Measurements from ENCODE around the gene SLC25A29. TPM values are rescaled to one million over a fixed set of nuclear protein-coding genes. Genes with fewer than 3 reads are reported as not detected.

Gene SLC25A29
- total and polyA plus RNA-seq, 2 of the 13 experiments (the other 11 are each of a cell fraction or from before 2014, with no cell fraction given), result 12.2 to 17.2 TPM

DNA sequence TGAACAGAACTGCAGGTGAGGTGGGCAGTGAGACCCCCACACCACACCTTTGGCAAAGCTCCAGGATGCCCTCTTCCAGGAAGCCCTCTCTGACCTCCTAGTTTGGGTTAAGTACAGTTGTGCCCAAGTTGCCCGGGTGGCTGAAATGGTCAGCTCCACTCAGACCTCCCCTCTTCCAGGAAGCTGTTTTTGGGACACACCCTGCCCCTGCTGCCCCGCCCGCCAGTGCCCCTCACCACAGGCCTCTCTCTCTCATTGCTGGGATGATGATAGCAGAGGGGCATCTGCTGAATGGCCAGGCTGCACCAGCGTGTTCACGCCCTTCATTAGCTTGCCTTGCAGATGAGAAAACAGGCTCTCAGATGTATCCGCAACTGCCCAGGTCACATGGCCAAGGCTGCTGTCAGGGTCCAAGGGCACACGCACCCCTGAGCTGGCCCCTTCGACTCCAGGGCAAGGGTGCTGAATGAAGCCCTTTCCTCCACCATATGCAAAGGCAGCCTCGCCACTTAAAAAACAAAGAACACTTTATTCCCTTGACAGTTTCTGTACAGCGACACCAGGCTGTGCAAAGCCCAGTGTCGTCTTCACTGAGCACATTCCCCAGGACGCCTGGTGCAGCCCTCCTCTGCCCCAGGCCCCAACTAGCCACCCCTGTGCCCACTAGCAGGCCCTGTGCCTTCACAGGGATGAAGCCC, 15.5 kb downstream of the SLC25A29 start (continued):
- TF ChIP-seq, protein P1, sequence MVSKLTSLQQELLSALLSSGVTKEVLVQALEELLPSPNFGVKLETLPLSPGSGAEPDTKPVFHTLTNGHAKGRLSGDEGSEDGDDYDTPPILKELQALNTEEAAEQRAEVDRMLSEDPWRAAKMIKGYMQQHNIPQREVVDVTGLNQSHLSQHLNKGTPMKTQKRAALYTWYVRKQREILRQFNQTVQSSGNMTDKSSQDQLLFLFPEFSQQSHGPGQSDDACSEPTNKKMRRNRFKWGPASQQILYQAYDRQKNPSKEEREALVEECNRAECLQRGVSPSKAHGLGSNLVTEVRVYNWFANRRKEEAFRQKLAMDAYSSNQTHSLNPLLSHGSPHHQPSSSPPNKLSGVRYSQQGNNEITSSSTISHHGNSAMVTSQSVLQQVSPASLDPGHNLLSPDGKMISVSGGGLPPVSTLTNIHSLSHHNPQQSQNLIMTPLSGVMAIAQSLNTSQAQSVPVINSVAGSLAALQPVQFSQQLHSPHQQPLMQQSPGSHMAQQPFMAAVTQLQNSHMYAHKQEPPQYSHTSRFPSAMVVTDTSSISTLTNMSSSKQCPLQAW (CRISPR knock-in tag; IDR thresholded peaks at IDR 0.05), result peak; percentile 65; the same call in 1 of the 2 replicates
- no peak for TF ChIP-seq SIX4 (CRISPR knock-in tag; IDR thresholded peaks at IDR 0.05)
- no peak for TF ChIP-seq ZNF703 (CRISPR knock-in tag; IDR thresholded peaks at IDR 0.05; ENCODE audit: borderline replicate concordance)
- no peak for TF ChIP-seq HNRNPH1 (optimal IDR thresholded peaks at IDR 0.05; ENCODE audit: low read depth, low read length)
- no peak for TF ChIP-seq CHCHD3 (CRISPR knock-in tag; IDR thresholded peaks at IDR 0.05)
- no peak for TF ChIP-seq HIVEP1 (CRISPR knock-in tag; IDR thresholded peaks at IDR 0.05)
- TF ChIP-seq ARID2 (CRISPR knock-in tag; IDR thresholded peaks at IDR 0.05; ENCODE audit: borderline replicate concordance), result no peak
- TF ChIP-seq, protein P2, sequence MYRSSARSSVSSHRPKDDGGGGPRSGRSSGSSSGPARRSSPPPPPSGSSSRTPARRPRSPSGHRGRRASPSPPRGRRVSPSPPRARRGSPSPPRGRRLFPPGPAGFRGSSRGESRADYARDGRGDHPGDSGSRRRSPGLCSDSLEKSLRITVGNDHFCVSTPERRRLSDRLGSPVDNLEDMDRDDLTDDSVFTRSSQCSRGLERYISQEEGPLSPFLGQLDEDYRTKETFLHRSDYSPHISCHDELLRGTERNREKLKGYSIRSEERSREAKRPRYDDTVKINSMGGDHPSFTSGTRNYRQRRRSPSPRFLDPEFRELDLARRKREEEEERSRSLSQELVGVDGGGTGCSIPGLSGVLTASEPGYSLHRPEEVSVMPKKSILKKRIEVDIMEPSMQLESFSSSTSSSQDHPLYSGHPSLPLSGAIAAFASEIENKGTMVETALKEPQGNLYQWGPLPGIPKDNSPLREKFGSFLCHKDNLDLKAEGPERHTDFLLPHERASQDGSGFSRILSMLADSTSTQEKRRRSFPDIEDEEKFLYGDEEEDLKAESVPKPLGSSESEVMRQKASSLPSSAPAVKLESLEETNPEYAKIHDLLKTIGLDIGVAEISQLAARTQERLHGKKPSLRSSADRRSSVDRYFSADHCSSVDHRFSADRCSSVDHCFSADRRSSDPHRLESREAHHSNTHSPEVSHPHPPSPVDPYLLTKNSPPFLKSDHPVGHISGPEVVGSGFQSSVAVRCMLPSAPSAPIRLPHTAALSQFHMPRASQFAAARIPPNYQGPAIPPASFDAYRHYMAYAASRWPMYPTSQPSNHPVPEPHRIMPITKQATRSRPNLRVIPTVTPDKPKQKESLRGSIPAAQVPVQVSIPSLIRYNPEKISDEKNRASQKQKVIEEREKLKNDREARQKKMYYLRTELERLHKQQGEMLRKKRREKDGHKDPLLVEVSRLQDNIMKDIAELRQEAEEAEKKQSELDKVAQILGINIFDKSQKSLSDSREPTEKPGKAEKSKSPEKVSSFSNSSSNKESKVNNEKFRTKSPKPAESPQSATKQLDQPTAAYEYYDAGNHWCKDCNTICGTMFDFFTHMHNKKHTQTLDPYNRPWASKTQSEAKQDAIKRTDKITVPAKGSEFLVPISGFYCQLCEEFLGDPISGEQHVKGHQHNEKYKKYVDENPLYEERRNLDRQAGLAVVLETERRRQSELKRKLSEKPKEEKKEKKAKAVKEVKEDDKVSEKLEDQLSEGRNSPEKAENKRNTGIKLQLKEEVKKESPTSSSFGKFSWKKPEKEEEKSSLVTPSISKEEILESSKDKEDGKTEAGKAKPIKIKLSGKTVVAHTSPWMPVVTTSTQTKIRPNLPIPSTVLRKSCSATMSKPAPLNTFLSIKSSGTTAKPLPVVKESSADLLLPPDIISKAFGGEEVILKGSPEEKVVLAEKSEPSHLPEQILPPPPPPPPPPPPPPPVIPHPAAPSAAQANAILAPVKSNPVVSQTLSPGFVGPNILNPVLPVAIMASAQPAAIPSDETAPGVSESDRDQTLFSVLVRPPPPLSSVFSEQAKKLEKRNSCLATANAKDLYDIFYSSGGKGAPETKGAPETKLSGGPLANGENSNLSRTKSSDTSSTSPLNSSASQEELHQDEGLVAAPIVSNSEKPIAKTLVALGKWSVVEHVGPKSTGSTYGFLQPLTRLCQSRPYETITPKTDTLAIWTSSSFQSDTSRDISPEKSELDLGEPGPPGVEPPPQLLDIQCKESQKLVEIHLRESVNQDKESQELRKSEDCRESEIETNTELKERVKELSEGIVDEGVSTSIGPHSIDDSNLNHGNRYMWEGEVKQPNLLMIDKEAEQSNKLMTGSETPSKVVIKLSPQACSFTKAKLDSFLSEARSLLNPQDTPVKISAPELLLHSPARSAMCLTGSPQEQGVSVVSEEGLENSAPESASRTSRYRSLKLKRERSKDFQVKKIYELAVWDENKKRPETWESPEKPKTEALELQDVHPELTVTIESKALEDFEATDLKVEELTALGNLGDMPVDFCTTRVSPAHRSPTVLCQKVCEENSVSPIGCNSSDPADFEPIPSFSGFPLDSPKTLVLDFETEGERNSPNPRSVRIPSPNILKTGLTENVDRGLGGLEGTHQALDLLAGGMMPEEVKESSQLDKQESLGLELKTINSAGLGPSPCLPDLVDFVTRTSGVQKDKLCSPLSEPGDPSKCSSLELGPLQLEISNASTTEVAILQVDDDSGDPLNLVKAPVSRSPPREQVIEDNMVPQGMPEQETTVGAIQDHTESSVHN (CRISPR knock-in tag; IDR thresholded peaks at IDR 0.05), result peak; percentile 92; the same call in 1 of the 2 replicates
- no peak for TF ChIP-seq SNAPC2 (CRISPR knock-in tag; IDR thresholded peaks at IDR 0.05)
- TF ChIP-seq ZNF839 (CRISPR knock-in tag; IDR thresholded peaks at IDR 0.05; ENCODE audit: borderline replicate concordance), result 0 out of 2 replicates have a peak, but pooled peaks have one; percentile 11
- peak; percentile 84 for TF ChIP-seq ESRRA (CRISPR knock-in tag; IDR thresholded peaks at IDR 0.05; ENCODE audit: low read depth)
- TF ChIP-seq, protein P3, sequence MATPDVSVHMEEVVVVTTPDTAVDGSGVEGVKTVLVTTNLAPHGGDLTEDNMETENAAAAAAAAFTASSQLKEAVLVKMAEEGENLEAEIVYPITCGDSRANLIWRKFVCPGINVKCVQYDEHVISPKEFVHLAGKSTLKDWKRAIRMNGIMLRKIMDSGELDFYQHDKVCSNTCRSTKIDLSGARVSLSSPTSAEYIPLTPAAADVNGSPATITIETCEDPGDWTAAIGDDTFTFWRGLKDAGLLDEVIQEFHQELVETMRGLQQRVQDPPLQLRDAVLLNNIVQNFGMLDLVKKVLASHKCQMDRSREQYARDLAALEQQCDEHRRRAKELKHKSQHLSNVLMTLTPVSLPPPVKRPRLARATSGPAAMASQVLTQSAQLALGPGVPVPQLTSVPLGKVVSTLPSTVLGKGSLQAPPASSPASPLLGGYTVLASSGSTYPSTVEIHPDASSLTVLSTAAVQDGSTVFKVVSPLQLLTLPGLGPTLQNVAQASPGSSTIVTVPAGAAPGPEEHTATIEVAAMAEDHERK (CRISPR knock-in tag; IDR thresholded peaks at IDR 0.05; ENCODE audit: low read depth), result no peak
- TF ChIP-seq, protein P4, sequence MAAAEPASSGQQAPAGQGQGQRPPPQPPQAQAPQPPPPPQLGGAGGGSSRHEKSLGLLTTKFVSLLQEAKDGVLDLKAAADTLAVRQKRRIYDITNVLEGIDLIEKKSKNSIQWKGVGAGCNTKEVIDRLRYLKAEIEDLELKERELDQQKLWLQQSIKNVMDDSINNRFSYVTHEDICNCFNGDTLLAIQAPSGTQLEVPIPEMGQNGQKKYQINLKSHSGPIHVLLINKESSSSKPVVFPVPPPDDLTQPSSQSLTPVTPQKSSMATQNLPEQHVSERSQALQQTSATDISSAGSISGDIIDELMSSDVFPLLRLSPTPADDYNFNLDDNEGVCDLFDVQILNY (CRISPR knock-in tag; conservative IDR thresholded peaks at IDR 0.05), result no peak
- 0 out of 2 replicates have a peak, but pooled peaks have one; percentile 44 for TF ChIP-seq TRIM24 (CRISPR knock-in tag; IDR thresholded peaks at IDR 0.05)
- TF ChIP-seq CBX2 (IDR thresholded peaks at IDR 0.05; ENCODE audit: low read depth, low read length), result no peak
- TF ChIP-seq CBX2 (CRISPR knock-in tag; IDR thresholded peaks at IDR 0.05; ENCODE audit: low read depth), result no peak
- peak; percentile 98 for TF ChIP-seq ARNTL (CRISPR knock-in tag; IDR thresholded peaks at IDR 0.05)
